ENCODE measurements around the gene STAG1.
"Not testable (repeated sequence)": the region's sequence is repeated elsewhere in the genome, so short reads cannot be mapped to it uniquely, and the experiment has no call there.

- TF ChIP-seq POLR2A, POLR2AphosphoS5, SPI1, TAF1, POU2F2 (IDR thresholded peaks at IDR 0.05; ENCODE audit: low read depth, low read length): not testable (repeated sequence)
Measured at GRCh38 chr3:136749602-136750001, 2.6 kb downstream of the STAG1 start.

Data from GM12891 (cell line).